ENCODE results near the gene OR51I1. TPM values are rescaled to one million over a fixed set of nuclear protein-coding genes. Genes with fewer than 3 reads are reported as not detected.

The OR51I1 gene
- polyA plus RNA-seq (2011; rRNA removed): not detected in 2 replicates
- polyA plus RNA-seq (2012; cell fraction: cytosol; rRNA removed): not detected in 2 replicates
- polyA plus RNA-seq (2012; cell fraction: nucleus; rRNA removed): 0.11 and 0.12 TPM in 2 replicates
- not detected in 3 replicates for polyA plus RNA-seq (2017; fragmentation: RNase III; extraction: RNeasy Plus Mini Kit Qiagen cat#74134 plus additional on column Dnase treatment)
- polyA minus RNA-seq (2011; rRNA and poly(A)+ RNA removed): 0.83 and 0.92 TPM in 2 replicates

DNA sequence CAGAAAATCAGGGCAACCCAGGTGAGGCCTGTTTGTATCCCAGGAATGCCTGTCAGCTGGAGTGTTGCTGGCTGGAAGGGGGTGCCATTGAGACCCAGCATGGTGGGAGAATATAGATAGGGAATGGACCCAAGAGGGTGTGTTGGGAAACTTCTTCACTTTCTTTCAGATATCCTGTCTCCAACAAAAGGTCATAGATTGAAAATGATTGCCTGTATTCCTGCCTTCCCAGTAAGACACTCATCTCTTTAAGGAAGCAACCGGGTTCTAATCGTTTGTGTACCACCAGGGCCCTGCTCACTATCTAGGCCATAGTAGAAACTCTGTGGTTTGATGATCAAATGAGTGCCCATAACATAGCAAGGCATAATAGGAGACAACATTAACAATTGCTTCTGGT is at the start of gene OR51I1:
Gene OR51I1, minus strand, starts transcription at position 101 of the 400 bp plus-strand sequence. Its CDS starts 0 bp downstream, at position 101.
- WGBS (ENCODE audit: missing lambda C conversion rate): 0% methylated on average over 2 of the region's 2 CpGs
- TF ChIP-seq RFX5 (IDR thresholded peaks at IDR 0.05): no peak
- Histone ChIP-seq H3K9me3 (no peaks in the 10 kb centered on the region), H3K4me1 (no peaks in the 10 kb centered on the region), H3K4me3 (no peak within 1 kb of the TSS), H3K27ac (no peak within 1 kb of the TSS), H3K4me2 (no peak within 1 kb of the TSS)
- CTCF ChIA-PET: no interaction called here
- POLR2A ChIA-PET: no interaction called here
- no peak for FAIRE-seq
- no peak for ATAC-seq
- DNase-seq (ENCODE audit: low read depth in 1 of 2, low spot score in 1 of 2): no peak

- TF ChIP-seq TFCP2L1 (CRISPR knock-in tag; IDR thresholded peaks at IDR 0.05): no peak
- no peak for TF ChIP-seq HEYL (CRISPR knock-in tag; IDR thresholded peaks at IDR 0.05)
- no peak for TF ChIP-seq MYC (IDR thresholded peaks at IDR 0.05; ENCODE audit: borderline replicate concordance, low read length)
- no peak for TF ChIP-seq BHLHE40 (IDR thresholded peaks at IDR 0.05; ENCODE audit: low read depth, low read length)
- TF ChIP-seq BCL3 (IDR thresholded peaks at IDR 0.05): no peak
- no peak for TF ChIP-seq GATA3 (IDR thresholded peaks at IDR 0.05; ENCODE audit: borderline replicate concordance)
- no peak for TF ChIP-seq JUN (IDR thresholded peaks at IDR 0.05)
- H3K4me3 ChIP-seq: no peak overlapping the region
- DNase-seq (ENCODE audit: low read depth in 1 of 2, low spot score in 1 of 2) (no peak), FAIRE-seq (no peak), ATAC-seq (no peak)
- H3K9me3 ChIP-seq: no peaks in the 10 kb centered on the region
- no peak overlapping the region for H3K4me2 ChIP-seq
- CTCF ChIA-PET: interaction anchor here (1.4 kb wide), 1 partner anchor 9 kb away, joined by 3 read pairs; no protein-coding TSS in a partner anchor
- WGBS (ENCODE audit: missing lambda C conversion rate): 21% methylated on average over 5 of the region's 5 CpGs
- POLR2A ChIA-PET: no interaction called here
- no peaks in the 10 kb centered on the region for H3K4me1 ChIP-seq
- no peak overlapping the region for H3K27ac ChIP-seq
These were observed 48.5 kb upstream of the OR51I1 start for GRCh38 chr11:5489576-5490357.

GRCh38 chr11:5488798-5489399 is 47.6 kb upstream of the OR51I1 start:
- TF ChIP-seq HDAC2 (IDR thresholded peaks at IDR 0.05) (no peak), POLR2A (IDR thresholded peaks at IDR 0.05; ENCODE audit: low read length) (no peak), HOXB13 (CRISPR knock-in tag; IDR thresholded peaks at IDR 0.05; ENCODE audit: low read depth) (no peak), CTCF (IDR thresholded peaks at IDR 0.05) (no peak), FOSL2 (IDR thresholded peaks at IDR 0.05) (no peak), FOSL2 (CRISPR knock-in tag; IDR thresholded peaks at IDR 0.05) (no peak), MYC (IDR thresholded peaks at IDR 0.05; ENCODE audit: borderline replicate concordance, low read length) (no peak), CHD2 (IDR thresholded peaks at IDR 0.05; ENCODE audit: low read length, partially characterized antibody) (no peak), ZFP36 (IDR thresholded peaks at IDR 0.05; ENCODE audit: borderline replicate concordance, partially characterized antibody) (no peak), SMC3 (IDR thresholded peaks at IDR 0.05) (no peak), JUNB (IDR thresholded peaks at IDR 0.05) (no peak), GATA3 (IDR thresholded peaks at IDR 0.05; ENCODE audit: borderline replicate concordance) (no peak), HEYL (CRISPR knock-in tag; IDR thresholded peaks at IDR 0.05) (no peak), BCL3 (IDR thresholded peaks at IDR 0.05) (no peak), TP53 (CRISPR knock-in tag; IDR thresholded peaks at IDR 0.05) (no peak)
- TF ChIP-seq, protein P1, sequence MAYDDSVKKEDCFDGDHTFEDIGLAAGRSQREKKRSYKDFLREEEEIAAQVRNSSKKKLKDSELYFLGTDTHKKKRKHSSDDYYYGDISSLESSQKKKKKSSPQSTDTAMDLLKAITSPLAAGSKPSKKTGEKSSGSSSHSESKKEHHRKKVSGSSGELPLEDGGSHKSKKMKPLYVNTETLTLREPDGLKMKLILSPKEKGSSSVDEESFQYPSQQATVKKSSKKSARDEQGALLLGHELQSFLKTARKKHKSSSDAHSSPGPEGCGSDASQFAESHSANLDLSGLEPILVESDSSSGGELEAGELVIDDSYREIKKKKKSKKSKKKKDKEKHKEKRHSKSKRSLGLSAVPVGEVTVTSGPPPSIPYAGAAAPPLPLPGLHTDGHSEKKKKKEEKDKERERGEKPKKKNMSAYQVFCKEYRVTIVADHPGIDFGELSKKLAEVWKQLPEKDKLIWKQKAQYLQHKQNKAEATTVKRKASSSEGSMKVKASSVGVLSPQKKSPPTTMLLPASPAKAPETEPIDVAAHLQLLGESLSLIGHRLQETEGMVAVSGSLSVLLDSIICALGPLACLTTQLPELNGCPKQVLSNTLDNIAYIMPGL (CRISPR knock-in tag; IDR thresholded peaks at IDR 0.05; ENCODE audit: borderline replicate concordance): no peak
- WGBS (ENCODE audit: missing lambda C conversion rate): 27% methylated on average over 4 of the region's 4 CpGs
- Histone ChIP-seq H3K27ac (no peak overlapping the region), H3K4me1 (no peaks in the 10 kb centered on the region), H3K9me3 (no peaks in the 10 kb centered on the region), H3K4me3 (no peak overlapping the region), H3K4me2 (no peak overlapping the region)
- ATAC-seq: no peak
- no peak for DNase-seq (ENCODE audit: low read depth in 1 of 2, low spot score in 1 of 2)
- FAIRE-seq: no peak
- CTCF ChIA-PET: interaction anchor here (1.4 kb wide), 1 partner anchor 10 kb away, joined by 3 read pairs; no protein-coding TSS in a partner anchor
- POLR2A ChIA-PET: no interaction called here
